ENCODE results near the gene KIAA0040. TPM values are rescaled to one million over a fixed set of nuclear protein-coding genes. Genes with fewer than 3 reads are reported as not detected.

KIAA0040 gene
- 2.7 TPM for polyA plus RNA-seq (2013, experiment 1 of 2)
- polyA plus RNA-seq (2013, experiment 2 of 2), result 2.7 TPM

DNA sequence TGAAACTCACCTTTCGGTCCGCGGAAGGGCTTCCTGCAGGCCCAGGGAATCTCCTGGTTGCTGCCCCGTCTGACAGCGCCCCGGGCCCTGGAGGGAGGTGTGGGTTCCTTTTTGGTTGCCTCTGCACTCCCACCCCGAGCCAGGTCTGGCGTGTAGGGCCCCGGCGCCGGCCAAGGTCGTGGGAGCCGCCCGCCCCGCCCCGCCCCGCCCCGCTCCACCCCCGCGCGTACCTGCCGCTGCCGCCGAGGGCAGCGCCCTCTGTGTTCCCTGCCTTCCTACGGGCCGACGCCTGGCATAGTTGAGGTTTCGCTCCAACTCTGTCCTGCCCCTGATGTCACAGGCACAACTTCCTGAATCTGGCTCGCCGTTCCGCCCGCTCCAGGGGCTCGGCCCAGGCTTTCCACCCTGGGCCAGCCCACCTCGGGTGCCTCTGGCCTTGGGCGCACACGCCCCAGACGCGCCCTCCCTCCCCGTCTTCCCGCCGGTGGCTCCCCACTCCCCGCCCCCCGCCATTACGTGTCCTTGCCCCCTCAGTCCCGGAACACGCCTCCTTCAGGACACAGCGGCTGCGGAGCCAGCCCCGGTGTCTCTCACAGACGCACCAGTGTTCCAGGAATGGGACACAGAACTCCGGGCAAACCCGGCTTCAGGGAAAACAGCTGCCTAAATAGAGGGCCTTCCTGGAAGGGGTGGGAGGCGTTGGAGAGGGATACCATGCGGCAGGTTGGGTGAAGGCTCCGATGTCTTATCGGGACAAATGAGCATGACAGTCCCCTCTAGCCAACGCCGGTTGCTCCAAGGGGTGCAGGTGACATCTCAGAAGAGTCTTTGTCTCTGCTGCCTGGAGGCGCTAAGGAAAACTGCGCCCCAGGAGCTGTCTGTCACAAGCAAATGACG lies at the start of gene KIAA0040:
Gene KIAA0040, minus strand, starts transcription at position 147 of the 897 bp plus-strand sequence. CDS start 31,763 bp downstream, outside the sequence.
- Histone ChIP-seq H3K18ac (ENCODE audit: low read depth in 1 of 2, low read length in 2 of 2) (no peak within 1 kb of the TSS), H3K27me3 (ENCODE audit: control insufficient read depth in 1 of 2, insufficient read depth in 1 of 2, low read length in 2 of 2) (peaks cover 43 to 51% of the 10 kb centered on the region in 2 experiments), H3K9me3 (ENCODE audit: control insufficient read depth, low read length) (no peaks in the 10 kb centered on the region), H2BK12ac (ENCODE audit: low read length in 2 of 2) (no peak within 1 kb of the TSS), H3K79me1 (replicated peaks; ENCODE audit: low read length, poor library complexity, severe bottlenecking) (no peaks in the 10 kb centered on the region), H2BK5ac (ENCODE audit: low read depth, low read length, poor library complexity, severe bottlenecking) (no peak within 1 kb of the TSS), H3K4me1 (ENCODE audit: control insufficient read depth, insufficient read depth, low read depth, low read length) (peaks cover 12% of the 10 kb centered on the region), H3K9ac (ENCODE audit: low read length) (peak within 1 kb of the TSS; percentile 64), H2BK15ac (ENCODE audit: low read depth, poor library complexity, severe bottlenecking) (peak within 1 kb of the TSS; percentile 16), H2BK120ac (ENCODE audit: low read depth, low read length) (peak within 1 kb of the TSS; percentile 45), H4K8ac (ENCODE audit: low read length) (peak within 1 kb of the TSS; percentile 36), H3K27ac (ENCODE audit: low read length, poor library complexity, severe bottlenecking) (no peak within 1 kb of the TSS), H2AFZ (ENCODE audit: low read depth, low read length) (peak within 1 kb of the TSS; percentile 74), H3K23ac (ENCODE audit: low read length in 2 of 2) (no peak within 1 kb of the TSS), H3K36me3 (ENCODE audit: control insufficient read depth in 1 of 2, insufficient read depth in 2 of 2, low read depth in 1 of 2, low read length in 2 of 2) (no peaks in the 10 kb centered on the region), H3K4ac (ENCODE audit: low read depth in 1 of 2, low read length in 2 of 2) (no peak within 1 kb of the TSS), H3K4me3 (ENCODE audit: insufficient read depth in 1 of 2, low read depth in 1 of 2, low read length in 2 of 2) (peak within 1 kb of the TSS; percentile 56 to 75), H3K14ac (ENCODE audit: low read length in 2 of 2) (no peak within 1 kb of the TSS), H4K91ac (ENCODE audit: low read length) (peak within 1 kb of the TSS; percentile 20), H3K4me2 (ENCODE audit: low read length, poor library complexity, severe bottlenecking) (peak within 1 kb of the TSS; percentile 97), H2AK5ac (ENCODE audit: low read length, severe bottlenecking) (no peak within 1 kb of the TSS)
- 5% methylated on average over 57 of the region's 62 CpGs for WGBS
- DNase-seq, result peak; percentile 56

DNA sequence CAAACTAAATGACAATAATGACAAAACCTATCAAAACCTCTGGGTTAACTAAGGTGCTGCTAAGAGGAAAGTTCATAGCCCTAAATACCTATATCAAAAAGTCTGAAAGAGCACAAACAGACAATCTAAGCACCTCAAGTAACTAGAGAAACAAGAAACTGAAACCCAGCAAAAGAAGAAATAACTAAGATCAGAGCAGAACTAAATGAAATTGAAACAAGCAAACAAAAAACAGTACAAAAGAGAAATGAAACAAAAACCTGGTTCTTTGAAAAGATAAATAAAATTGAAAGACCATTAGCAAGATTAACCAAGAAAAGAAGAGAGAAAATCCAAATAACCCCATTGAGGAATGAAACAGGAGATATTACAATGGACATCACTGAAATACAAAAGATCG lies 44.8 kb upstream of the KIAA0040 start:
- Histone ChIP-seq H3K4ac (ENCODE audit: low read depth in 1 of 2, low read length in 2 of 2) (no peak overlapping the region), H2AFZ (ENCODE audit: low read depth, low read length) (no peak overlapping the region), H3K23ac (ENCODE audit: low read length in 2 of 2) (no peak overlapping the region), H2BK12ac (ENCODE audit: low read length in 2 of 2) (no peak overlapping the region), H2AK5ac (ENCODE audit: low read length, severe bottlenecking) (no peak overlapping the region), H3K27ac (ENCODE audit: low read length, poor library complexity, severe bottlenecking) (no peak overlapping the region), H4K91ac (ENCODE audit: low read length) (no peak overlapping the region), H3K27me3 (ENCODE audit: control insufficient read depth in 1 of 2, insufficient read depth in 1 of 2, low read length in 2 of 2) (no peaks in the 10 kb centered on the region), H3K9ac (ENCODE audit: low read length) (no peak overlapping the region), H3K4me3 (ENCODE audit: insufficient read depth in 1 of 2, low read depth in 1 of 2, low read length in 2 of 2) (no peak overlapping the region), H3K9me3 (ENCODE audit: control insufficient read depth, low read length) (no peaks in the 10 kb centered on the region), H3K14ac (ENCODE audit: low read length in 2 of 2) (no peak overlapping the region), H4K8ac (ENCODE audit: low read length) (no peak overlapping the region), H3K79me1 (replicated peaks; ENCODE audit: low read length, poor library complexity, severe bottlenecking) (no peaks in the 10 kb centered on the region), H2BK15ac (ENCODE audit: low read depth, poor library complexity, severe bottlenecking) (no peak overlapping the region), H3K4me2 (ENCODE audit: low read length, poor library complexity, severe bottlenecking) (no peak overlapping the region), H3K36me3 (ENCODE audit: control insufficient read depth in 1 of 2, insufficient read depth in 2 of 2, low read depth in 1 of 2, low read length in 2 of 2) (no peaks in the 10 kb centered on the region), H3K18ac (ENCODE audit: low read depth in 1 of 2, low read length in 2 of 2) (no peak overlapping the region), H2BK120ac (ENCODE audit: low read depth, low read length) (no peak overlapping the region), H3K4me1 (ENCODE audit: control insufficient read depth, insufficient read depth, low read depth, low read length) (no peaks in the 10 kb centered on the region), H2BK5ac (ENCODE audit: low read depth, low read length, poor library complexity, severe bottlenecking) (no peak overlapping the region)
- WGBS, result 93% methylated on average over 1 of the region's 1 CpG
- DNase-seq, result no peak

- no peak for DNase-seq
- 65% methylated on average over 3 of the region's 3 CpGs for WGBS
- Histone ChIP-seq H4K91ac (ENCODE audit: low read length) (no peak overlapping the region), H4K8ac (ENCODE audit: low read length) (no peak overlapping the region), H3K4me3 (ENCODE audit: insufficient read depth in 1 of 2, low read depth in 1 of 2, low read length in 2 of 2) (no peak overlapping the region), H2AK5ac (ENCODE audit: low read length, severe bottlenecking) (no peak overlapping the region), H3K4ac (ENCODE audit: low read depth in 1 of 2, low read length in 2 of 2) (no peak overlapping the region), H2BK15ac (ENCODE audit: low read depth, poor library complexity, severe bottlenecking) (no peak overlapping the region), H3K9ac (ENCODE audit: low read length) (no peak overlapping the region), H2BK120ac (ENCODE audit: low read depth, low read length) (no peak overlapping the region), H3K18ac (ENCODE audit: low read depth in 1 of 2, low read length in 2 of 2) (no peak overlapping the region), H3K27ac (ENCODE audit: low read length, poor library complexity, severe bottlenecking) (no peak overlapping the region), H2BK5ac (ENCODE audit: low read depth, low read length, poor library complexity, severe bottlenecking) (no peak overlapping the region), H3K9me3 (ENCODE audit: control insufficient read depth, low read length) (no peaks in the 10 kb centered on the region), H3K14ac (ENCODE audit: low read length in 2 of 2) (no peak overlapping the region), H3K36me3 (ENCODE audit: control insufficient read depth in 1 of 2, insufficient read depth in 2 of 2, low read depth in 1 of 2, low read length in 2 of 2) (no peaks in the 10 kb centered on the region), H3K4me1 (ENCODE audit: control insufficient read depth, insufficient read depth, low read depth, low read length) (no peaks in the 10 kb centered on the region), H2AFZ (ENCODE audit: low read depth, low read length) (no peak overlapping the region), H3K4me2 (ENCODE audit: low read length, poor library complexity, severe bottlenecking) (no peak overlapping the region), H3K27me3 (ENCODE audit: control insufficient read depth in 1 of 2, insufficient read depth in 1 of 2, low read length in 2 of 2) (no peaks in the 10 kb centered on the region), H2BK12ac (ENCODE audit: low read length in 2 of 2) (no peak overlapping the region), H3K79me1 (replicated peaks; ENCODE audit: low read length, poor library complexity, severe bottlenecking) (no peaks in the 10 kb centered on the region), H3K23ac (ENCODE audit: low read length in 2 of 2) (no peak overlapping the region)
Observed at GRCh38 chr1:175234639-175235038, 42.1 kb upstream of the KIAA0040 start.

DNA sequence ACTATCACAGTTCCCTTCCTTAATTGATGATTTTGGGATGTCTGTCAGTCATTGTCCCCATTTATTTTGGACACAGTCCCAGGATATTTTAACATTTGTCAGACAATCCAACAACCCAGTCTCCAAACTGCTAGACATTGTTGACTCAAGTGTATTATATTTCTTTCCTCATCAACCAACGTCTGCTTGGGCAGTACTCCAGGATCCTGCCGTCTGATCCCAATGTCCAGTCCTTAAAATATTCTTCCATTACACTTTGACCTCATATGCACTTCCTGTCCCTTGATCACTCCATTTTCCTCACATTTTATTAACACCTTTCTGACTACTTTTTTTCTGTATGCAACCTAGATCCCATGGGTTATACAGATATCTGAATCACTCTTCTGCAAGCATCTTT lies 39.8 kb upstream of the KIAA0040 start:
- H3K4me3 ChIP-seq (ENCODE audit: insufficient read depth in 1 of 2, low read depth in 1 of 2, low read length in 2 of 2), result no peak overlapping the region
- no peaks in the 10 kb centered on the region for H3K36me3 ChIP-seq (ENCODE audit: control insufficient read depth in 1 of 2, insufficient read depth in 2 of 2, low read depth in 1 of 2, low read length in 2 of 2)
- H3K23ac ChIP-seq (ENCODE audit: low read length in 2 of 2), result no peak overlapping the region
- H3K4ac ChIP-seq (ENCODE audit: low read depth in 1 of 2, low read length in 2 of 2), result no peak overlapping the region
- H2BK120ac ChIP-seq (ENCODE audit: low read depth, low read length), result no peak overlapping the region
- H4K8ac ChIP-seq (ENCODE audit: low read length), result no peak overlapping the region
- H2BK15ac ChIP-seq (ENCODE audit: low read depth, poor library complexity, severe bottlenecking), result no peak overlapping the region
- 78% methylated on average over 2 of the region's 2 CpGs for WGBS
- no peak overlapping the region for H3K14ac ChIP-seq (ENCODE audit: low read length in 2 of 2)
- H3K27ac ChIP-seq (ENCODE audit: low read length, poor library complexity, severe bottlenecking), result no peak overlapping the region
- H4K91ac ChIP-seq (ENCODE audit: low read length), result no peak overlapping the region
- no peak overlapping the region for H2BK5ac ChIP-seq (ENCODE audit: low read depth, low read length, poor library complexity, severe bottlenecking)
- H3K18ac ChIP-seq (ENCODE audit: low read depth in 1 of 2, low read length in 2 of 2), result no peak overlapping the region
- DNase-seq, result no peak
- H3K9ac ChIP-seq (ENCODE audit: low read length), result no peak overlapping the region
- H2AFZ ChIP-seq (ENCODE audit: low read depth, low read length), result no peak overlapping the region
- H2BK12ac ChIP-seq (ENCODE audit: low read length in 2 of 2), result no peak overlapping the region
- no peaks in the 10 kb centered on the region for H3K9me3 ChIP-seq (ENCODE audit: control insufficient read depth, low read length)
- H2AK5ac ChIP-seq (ENCODE audit: low read length, severe bottlenecking), result no peak overlapping the region
- no peaks in the 10 kb centered on the region for H3K79me1 ChIP-seq (replicated peaks; ENCODE audit: low read length, poor library complexity, severe bottlenecking)
- no peaks in the 10 kb centered on the region for H3K27me3 ChIP-seq (ENCODE audit: control insufficient read depth in 1 of 2, insufficient read depth in 1 of 2, low read length in 2 of 2)
- no peaks in the 10 kb centered on the region for H3K4me1 ChIP-seq (ENCODE audit: control insufficient read depth, insufficient read depth, low read depth, low read length)
- no peak overlapping the region for H3K4me2 ChIP-seq (ENCODE audit: low read length, poor library complexity, severe bottlenecking)

Data from mesenchymal stem cell (in vitro differentiated cells and primary cell).